Measurements from ENCODE around the gene PREX1.
"Not testable (repeated sequence)": the region's sequence is repeated elsewhere in the genome, so short reads cannot be mapped to it uniquely, and the experiment has no call there.

Gene PREX1

GRCh38 chr20:48813930-48814546 is 13.8 kb downstream of the PREX1 start:
- in situ Hi-C loops (cut with MboI; ENCODE audit: low sequenced_read_pairs), result no loop called here

- in situ Hi-C loops (cut with MboI; ENCODE audit: low sequenced_read_pairs), result no loop called here
Observed at GRCh38 chr20:48813446-48813747, 14.4 kb downstream of the PREX1 start.

GRCh38 chr20:48812600-48813445 is 15.0 kb downstream of the PREX1 start:
- in situ Hi-C loops (cut with MboI; ENCODE audit: low sequenced_read_pairs), result no loop called here

GRCh38 chr20:48812114-48812513 is 15.7 kb downstream of the PREX1 start:
- in situ Hi-C loops (cut with MboI; ENCODE audit: low sequenced_read_pairs), result not testable (repeated sequence)

- in situ Hi-C loops (cut with MboI; ENCODE audit: low sequenced_read_pairs), result no loop called here
Observed at GRCh38 chr20:48809673-48810072, 18.1 kb downstream of the PREX1 start.

- in situ Hi-C loops (cut with MboI; ENCODE audit: low sequenced_read_pairs), result no loop called here
Observed at GRCh38 chr20:48808382-48809034, 19.3 kb downstream of the PREX1 start.

GRCh38 chr20:48807586-48808381 is 20.0 kb downstream of the PREX1 start:
- in situ Hi-C loops (cut with MboI; ENCODE audit: low sequenced_read_pairs), result no loop called here

GRCh38 chr20:48807051-48807450 is 20.7 kb downstream of the PREX1 start:
- in situ Hi-C loops (cut with MboI; ENCODE audit: low sequenced_read_pairs), result no loop called here

- in situ Hi-C loops (cut with MboI; ENCODE audit: low sequenced_read_pairs), result no loop called here
Observed at GRCh38 chr20:48805716-48806115, 22.1 kb downstream of the PREX1 start.

GRCh38 chr20:48805286-48805685 is 22.5 kb downstream of the PREX1 start:
- in situ Hi-C loops (cut with MboI; ENCODE audit: low sequenced_read_pairs), result no loop called here

- in situ Hi-C loops (cut with MboI; ENCODE audit: low sequenced_read_pairs), result no loop called here
Observed at GRCh38 chr20:48804300-48804980, 23.4 kb downstream of the PREX1 start.

- in situ Hi-C loops (cut with MboI; ENCODE audit: low sequenced_read_pairs), result no loop called here
Observed at GRCh38 chr20:48803176-48804053, 24.4 kb downstream of the PREX1 start.

- in situ Hi-C loops (cut with MboI; ENCODE audit: low sequenced_read_pairs), result no loop called here
Observed at GRCh38 chr20:48802647-48803046, 25.2 kb downstream of the PREX1 start.

GRCh38 chr20:48802216-48802615 is 25.6 kb downstream of the PREX1 start:
- in situ Hi-C loops (cut with MboI; ENCODE audit: low sequenced_read_pairs), result no loop called here

GRCh38 chr20:48801197-48801596 is 26.6 kb downstream of the PREX1 start:
- in situ Hi-C loops (cut with MboI; ENCODE audit: low sequenced_read_pairs), result no loop called here

- in situ Hi-C loops (cut with MboI; ENCODE audit: low sequenced_read_pairs), result no loop called here
Observed at GRCh38 chr20:48800177-48800576, 27.6 kb downstream of the PREX1 start.

GRCh38 chr20:48799328-48800105 is 28.3 kb downstream of the PREX1 start:
- in situ Hi-C loops (cut with MboI; ENCODE audit: low sequenced_read_pairs), result no loop called here

- in situ Hi-C loops (cut with MboI; ENCODE audit: low sequenced_read_pairs), result no loop called here
Observed at GRCh38 chr20:48797850-48798747, 29.7 kb downstream of the PREX1 start.
